TTC549 (cell line): ENCODE results near the gene DNAH17.

Experiments
- FAIRE-seq: peaks from 2 replicates; lab custom pipeline; 2012; peaks lifted over from hg19 to GRCh38; lab: Jason Lieb, UNC

The DNAH17 gene

GRCh38 chr17:78494696-78495330 is 82.4 kb downstream of the DNAH17 start:
- FAIRE-seq: no peak

- no peak for FAIRE-seq
Observed at GRCh38 chr17:78493853-78494695, 83.1 kb downstream of the DNAH17 start.

GRCh38 chr17:78493450-78493849 is 83.7 kb downstream of the DNAH17 start:
- no peak for FAIRE-seq

DNA sequence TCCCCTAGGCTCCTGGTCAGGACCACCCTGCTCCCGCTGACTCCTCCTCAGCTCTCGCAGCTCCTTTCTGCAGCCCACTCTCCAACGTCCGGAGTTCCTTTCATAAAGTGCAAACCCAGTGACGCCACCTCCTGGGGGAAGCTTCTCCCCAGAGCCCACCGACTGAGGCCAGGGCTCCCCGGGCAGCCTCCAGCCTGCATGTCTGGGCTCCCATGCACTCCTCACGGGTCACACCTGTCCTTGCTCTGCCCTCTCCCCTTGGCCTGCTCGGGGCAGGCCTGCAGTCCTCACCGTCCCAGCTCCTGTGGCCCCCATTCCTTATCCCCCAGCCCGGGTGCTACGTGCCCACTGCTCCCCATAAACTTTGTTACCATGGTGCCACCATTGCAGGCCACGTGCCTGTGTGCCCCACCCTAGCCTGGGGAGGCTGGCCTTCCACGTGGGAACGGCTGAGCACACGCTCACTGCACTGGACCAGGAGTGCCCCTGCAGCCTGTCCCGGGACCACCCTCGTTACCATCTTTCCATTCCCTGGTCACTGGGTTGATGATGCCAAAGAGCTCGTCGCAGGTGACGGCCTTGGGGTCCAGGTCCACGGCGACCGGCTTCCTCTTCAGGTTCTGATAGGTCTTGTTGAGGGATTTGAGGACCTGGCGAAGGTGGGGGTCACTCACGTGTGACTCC is 84.9 kb downstream of the DNAH17 start:
- FAIRE-seq: no peak

DNA sequence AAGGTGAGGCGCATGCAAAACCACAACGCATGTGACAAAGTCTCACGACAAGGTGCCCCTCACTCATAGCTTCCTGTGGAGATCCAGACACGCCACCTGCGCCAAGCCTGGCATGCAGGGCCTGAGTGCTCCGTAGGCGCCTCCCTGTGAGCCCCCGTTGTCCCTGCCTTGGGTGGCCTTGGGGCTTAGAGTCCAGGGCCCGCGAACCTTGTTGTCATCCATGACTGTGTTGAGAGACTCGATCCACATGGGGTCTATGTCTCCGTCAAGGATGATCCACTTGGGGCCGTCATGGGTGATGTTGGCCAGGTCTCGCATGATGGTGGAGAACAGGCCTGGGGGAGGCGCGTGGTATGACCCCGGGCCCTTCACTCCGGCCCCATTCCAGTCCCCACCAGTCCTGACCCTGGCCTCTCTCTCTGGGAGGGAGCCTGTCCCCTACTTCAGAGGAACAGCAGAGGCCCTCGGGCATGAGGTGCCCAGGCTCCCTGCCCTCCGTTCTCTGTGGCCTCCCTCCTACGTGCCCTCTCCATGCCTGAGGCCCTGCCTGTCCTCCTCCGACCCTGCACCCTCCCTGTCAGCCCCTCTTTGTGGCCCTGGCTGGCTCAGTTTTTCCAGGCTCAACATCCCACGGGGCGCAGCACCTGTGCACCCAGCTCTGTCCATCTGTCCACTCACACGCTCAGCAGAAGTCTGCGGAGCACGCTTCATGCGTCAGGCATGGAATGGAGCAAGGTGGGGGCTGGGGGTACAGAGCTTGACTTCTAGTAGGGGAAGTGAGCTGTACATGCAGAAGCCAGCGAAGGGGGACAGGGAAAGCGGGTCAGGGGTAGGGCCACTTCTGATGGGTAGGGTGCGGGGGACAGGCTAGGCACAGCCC is 85.7 kb downstream of the DNAH17 start:
- no peak for FAIRE-seq

DNA sequence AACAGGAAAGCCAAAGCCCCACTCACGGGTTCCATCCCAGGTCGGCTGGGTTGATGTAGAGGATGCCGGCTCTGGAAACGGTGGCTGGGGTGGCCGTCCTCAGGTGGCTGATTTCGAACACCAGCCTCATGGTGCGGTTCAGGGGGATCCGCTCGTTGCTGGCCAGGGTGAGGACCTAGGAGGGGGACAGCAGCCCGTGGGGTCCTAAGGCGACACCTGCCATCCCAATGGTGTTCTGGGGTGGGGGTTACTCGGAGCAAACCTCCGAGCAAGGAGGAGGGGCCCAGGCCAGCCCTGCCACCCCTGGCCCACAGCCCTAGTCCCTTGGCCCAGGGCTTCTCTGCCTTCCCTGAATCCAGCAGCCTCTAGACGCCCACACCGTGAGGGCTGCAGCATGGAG is 86.5 kb downstream of the DNAH17 start:
- FAIRE-seq: no peak

GRCh38 chr17:78490156-78490555 is 87.0 kb downstream of the DNAH17 start:
- FAIRE-seq: no peak

DNA sequence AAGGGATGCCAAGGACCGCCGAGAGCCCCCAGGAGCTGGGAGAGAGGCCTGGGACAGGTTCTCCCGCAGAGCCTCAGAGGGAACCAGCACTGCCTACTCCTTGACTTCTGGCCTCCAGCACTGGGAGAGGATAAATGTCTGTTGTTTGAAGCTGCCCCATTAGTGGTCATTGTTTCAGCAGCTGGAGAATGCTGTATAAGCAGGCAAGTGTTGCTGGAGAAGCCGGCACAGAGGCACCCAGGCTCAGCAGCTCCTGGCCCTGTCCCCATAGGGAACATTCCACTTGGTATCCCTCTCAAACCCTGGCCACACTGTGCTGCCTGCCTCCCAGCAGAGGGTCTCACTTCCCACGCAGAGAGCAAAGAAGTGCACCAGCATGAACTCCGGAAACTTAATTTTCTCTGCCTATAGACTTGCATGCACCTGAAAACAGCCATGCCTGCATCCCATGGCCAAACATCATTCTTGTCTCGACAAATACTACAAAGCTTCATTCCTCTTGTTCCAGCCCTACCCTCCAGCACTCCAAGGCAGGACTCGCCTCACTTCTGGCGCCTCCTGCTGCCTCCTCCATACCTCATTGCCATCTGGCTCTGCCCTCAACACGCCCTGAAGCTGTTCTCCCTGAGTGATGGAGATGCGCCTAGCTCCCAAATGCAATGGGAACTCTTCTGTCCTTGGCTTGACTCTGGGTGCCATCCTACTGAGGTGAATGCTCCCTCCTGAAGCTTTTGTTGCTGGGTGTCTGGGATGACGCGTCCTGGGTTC is 88.1 kb downstream of the DNAH17 start:
- no peak for FAIRE-seq

GRCh38 chr17:78488156-78488555 is 89.0 kb downstream of the DNAH17 start:
- FAIRE-seq: no peak

- no peak for FAIRE-seq
Observed at GRCh38 chr17:78486946-78487680, 90.1 kb downstream of the DNAH17 start.

GRCh38 chr17:78486228-78486802 is 90.9 kb downstream of the DNAH17 start:
- FAIRE-seq: no peak

- no peak for FAIRE-seq
Observed at GRCh38 chr17:78485290-78486168, 91.7 kb downstream of the DNAH17 start.

DNA sequence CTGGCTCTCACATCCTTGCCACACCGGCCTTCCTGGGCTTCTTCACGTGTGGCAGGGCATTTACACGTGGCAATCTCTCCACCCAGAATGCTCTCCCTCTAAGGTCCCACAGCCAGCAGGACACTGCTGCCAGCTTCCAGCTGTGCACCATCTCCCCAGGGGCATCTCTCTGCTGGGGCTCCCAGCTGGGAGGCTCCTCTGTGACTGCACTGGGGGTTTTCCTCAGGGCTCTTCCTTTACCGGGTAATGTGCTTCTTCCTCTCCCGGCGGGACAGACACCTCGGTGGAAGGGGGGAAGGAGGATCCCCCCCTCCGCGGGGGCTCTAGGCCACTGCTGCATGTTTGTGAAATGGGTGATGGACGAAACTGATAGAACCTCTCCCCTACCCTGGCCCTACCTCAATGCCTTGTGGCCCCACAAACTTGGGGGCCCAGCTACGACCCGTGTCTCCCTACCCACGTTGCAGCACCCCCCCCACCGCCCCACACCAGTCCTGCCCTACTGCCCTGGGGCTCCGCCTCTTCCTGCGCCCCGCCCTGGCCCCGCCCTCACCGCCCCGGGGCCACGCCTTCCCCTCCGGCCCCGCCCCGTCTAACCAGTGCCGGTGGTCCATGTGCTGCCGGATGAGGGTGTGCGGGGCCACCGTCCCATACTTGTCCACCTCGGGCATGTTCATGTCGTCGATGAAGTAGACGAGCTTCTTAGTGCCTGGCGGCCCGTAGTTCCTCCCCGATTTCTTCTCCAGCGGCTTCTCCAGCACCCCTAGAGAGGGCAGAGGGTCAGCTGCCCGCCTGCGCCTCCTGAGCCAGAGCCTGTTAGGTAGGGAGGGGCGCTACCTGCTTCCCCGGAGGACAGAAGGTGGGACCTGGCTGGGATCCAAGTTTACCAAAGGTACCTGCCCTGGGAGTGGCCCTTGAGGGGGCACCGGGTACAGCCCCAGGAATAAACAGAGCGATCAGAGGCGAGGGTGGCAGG is 92.6 kb downstream of the DNAH17 start:
- FAIRE-seq: no peak

GRCh38 chr17:78479369-78479768 is 97.8 kb downstream of the DNAH17 start:
- FAIRE-seq: no peak

GRCh38 chr17:78478757-78479297 is 98.4 kb downstream of the DNAH17 start:
- FAIRE-seq: no peak

- FAIRE-seq: no peak
Observed at GRCh38 chr17:78477913-78478756, 99.1 kb downstream of the DNAH17 start.

DNA sequence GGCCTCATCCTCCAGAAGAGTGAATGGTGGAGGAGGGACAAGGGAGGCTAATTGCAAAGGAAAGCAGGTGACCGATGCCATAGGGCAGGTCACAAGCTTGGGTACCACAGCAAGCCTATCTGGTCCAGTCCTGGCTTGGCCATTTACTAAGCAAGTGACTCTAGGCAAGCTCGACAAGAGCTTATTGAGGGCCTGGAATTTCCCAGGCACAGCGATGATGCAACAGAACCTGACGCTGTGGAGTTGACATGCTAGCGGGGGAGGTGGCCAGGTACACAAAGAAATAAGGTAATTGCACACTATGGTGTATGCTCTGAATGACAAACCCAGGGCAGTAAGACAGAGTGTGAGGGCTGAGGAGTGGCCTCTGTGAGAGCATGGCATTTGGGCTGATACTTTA is 100.2 kb downstream of the DNAH17 start:
- FAIRE-seq: no peak
